GM21526 (cell line): ENCODE measurements around the gene BTBD9.

ENCODE experiments used
- ATAC-seq: cut with Tn5 transposase; IDR thresholded peaks from one replicate; pipeline ENCODE4 v1.9.1; 2021; ENCODE audit warnings: moderate library complexity; ENCODE audit not compliant: unreplicated experiment, low FRiP score

The BTBD9 gene

GRCh38 chr6:38603496-38603895 is 36.2 kb downstream of the BTBD9 start:
- ATAC-seq, result no peak

- ATAC-seq, result no peak
Observed at GRCh38 chr6:38599966-38600550, 39.7 kb downstream of the BTBD9 start.

- no peak for ATAC-seq
Observed at GRCh38 chr6:38599261-38599660, 40.5 kb downstream of the BTBD9 start.

- no peak for ATAC-seq
Observed at GRCh38 chr6:38593998-38594665, 45.6 kb downstream of the BTBD9 start.

- ATAC-seq, result no peak
Observed at GRCh38 chr6:38593409-38593808, 46.3 kb downstream of the BTBD9 start.

- ATAC-seq, result no peak
Observed at GRCh38 chr6:38591439-38591838, 48.3 kb downstream of the BTBD9 start.

GRCh38 chr6:38589367-38589720 is 50.4 kb downstream of the BTBD9 start:
- no peak for ATAC-seq

GRCh38 chr6:38588631-38589366 is 50.9 kb downstream of the BTBD9 start:
- ATAC-seq, result no peak

GRCh38 chr6:38587766-38588362 is 51.9 kb downstream of the BTBD9 start:
- ATAC-seq, result no peak

- no peak for ATAC-seq
Observed at GRCh38 chr6:38586992-38587391, 52.7 kb downstream of the BTBD9 start.

- no peak for ATAC-seq
Observed at GRCh38 chr6:38584731-38585130, 55.0 kb downstream of the BTBD9 start.

- ATAC-seq, result no peak
Observed at GRCh38 chr6:38583523-38583922, 56.2 kb downstream of the BTBD9 start.

- ATAC-seq, result no peak
Observed at GRCh38 chr6:38580030-38580429, 59.7 kb downstream of the BTBD9 start.

- ATAC-seq, result no peak
Observed at GRCh38 chr6:38579010-38579628, 60.6 kb downstream of the BTBD9 start.

GRCh38 chr6:38578075-38578474 is 61.7 kb downstream of the BTBD9 start:
- no peak for ATAC-seq

GRCh38 chr6:38577492-38577891 is 62.2 kb downstream of the BTBD9 start:
- ATAC-seq, result no peak

- ATAC-seq, result no peak
Observed at GRCh38 chr6:38573801-38574395, 65.8 kb downstream of the BTBD9 start.

GRCh38 chr6:38572186-38572813 is 67.4 kb downstream of the BTBD9 start:
- ATAC-seq, result peak; percentile 70

GRCh38 chr6:38571721-38572120 is 68.0 kb downstream of the BTBD9 start:
- ATAC-seq, result no peak

GRCh38 chr6:38570750-38571149 is 69.0 kb downstream of the BTBD9 start:
- ATAC-seq, result no peak
